ENCODE data around the gene NBPF1.
A peak's percentile ranks its signal among the peaks of the same experiment; 100 is the strongest.
"Not testable (repeated sequence)": the region's sequence is repeated elsewhere in the genome, so short reads cannot be mapped to it uniquely, and the experiment has no call there.

Gene NBPF1

DNA sequence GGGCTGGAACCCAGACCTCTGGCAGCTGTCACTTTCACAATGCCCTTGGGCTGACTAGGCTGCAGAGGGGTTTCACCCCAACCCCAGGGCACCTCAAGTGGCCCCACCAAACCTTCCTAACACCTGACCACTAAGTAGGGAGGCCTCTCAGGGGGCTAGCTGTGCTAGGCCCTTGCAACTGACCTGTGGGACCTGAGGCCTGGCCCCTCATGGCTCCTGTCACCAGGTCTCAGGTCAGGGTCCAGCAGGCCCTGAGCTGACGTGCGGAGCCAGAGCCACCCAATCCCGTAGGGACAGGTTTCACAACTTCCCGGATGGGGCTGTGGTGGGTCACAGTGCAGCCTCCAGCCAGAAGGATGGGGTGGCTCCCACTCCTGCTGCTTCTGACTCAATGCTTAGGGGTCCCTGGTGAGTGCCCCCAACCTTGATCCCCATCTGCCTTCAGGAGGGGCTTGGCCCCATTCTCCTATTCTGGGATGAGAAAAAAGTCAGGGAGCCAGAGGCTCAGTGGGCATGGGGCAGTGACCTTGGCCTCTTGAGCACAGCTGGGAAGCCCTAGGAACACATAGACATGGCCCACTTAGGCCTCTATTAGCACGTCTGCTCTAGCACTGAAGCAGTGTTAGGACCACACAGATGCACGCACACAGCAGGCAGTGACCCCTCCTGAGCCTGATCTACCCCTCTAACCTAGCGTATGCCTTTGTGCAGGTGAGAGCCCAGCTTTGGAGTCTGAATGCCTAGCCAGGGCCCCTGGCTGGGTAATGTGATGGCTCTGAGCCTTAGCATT, 32.1 kb upstream of the NBPF1 start:
- H3K9me3 Mint-ChIP-seq; H3K27ac Mint-ChIP-seq; H3K36me3 Mint-ChIP-seq (ENCODE audit: low read depth); H3K4me3 Mint-ChIP-seq; H3K4me1 Mint-ChIP-seq; H3K27me3 Mint-ChIP-seq (ENCODE audit: low read depth): not testable (repeated sequence)

- TF ChIP-seq, protein P1, sequence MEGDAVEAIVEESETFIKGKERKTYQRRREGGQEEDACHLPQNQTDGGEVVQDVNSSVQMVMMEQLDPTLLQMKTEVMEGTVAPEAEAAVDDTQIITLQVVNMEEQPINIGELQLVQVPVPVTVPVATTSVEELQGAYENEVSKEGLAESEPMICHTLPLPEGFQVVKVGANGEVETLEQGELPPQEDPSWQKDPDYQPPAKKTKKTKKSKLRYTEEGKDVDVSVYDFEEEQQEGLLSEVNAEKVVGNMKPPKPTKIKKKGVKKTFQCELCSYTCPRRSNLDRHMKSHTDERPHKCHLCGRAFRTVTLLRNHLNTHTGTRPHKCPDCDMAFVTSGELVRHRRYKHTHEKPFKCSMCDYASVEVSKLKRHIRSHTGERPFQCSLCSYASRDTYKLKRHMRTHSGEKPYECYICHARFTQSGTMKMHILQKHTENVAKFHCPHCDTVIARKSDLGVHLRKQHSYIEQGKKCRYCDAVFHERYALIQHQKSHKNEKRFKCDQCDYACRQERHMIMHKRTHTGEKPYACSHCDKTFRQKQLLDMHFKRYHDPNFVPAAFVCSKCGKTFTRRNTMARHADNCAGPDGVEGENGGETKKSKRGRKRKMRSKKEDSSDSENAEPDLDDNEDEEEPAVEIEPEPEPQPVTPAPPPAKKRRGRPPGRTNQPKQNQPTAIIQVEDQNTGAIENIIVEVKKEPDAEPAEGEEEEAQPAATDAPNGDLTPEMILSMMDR (IDR thresholded peaks at IDR 0.05; ENCODE audit: unreplicated experiment in 3 of 3), result peak; percentile 36 to 68 (median 45)
- not testable (repeated sequence) for H3K27me3 Mint-ChIP-seq (ENCODE audit: low read depth); H3K36me3 Mint-ChIP-seq (ENCODE audit: low read depth); H3K4me3 Mint-ChIP-seq; H3K9me3 Mint-ChIP-seq; H3K27ac Mint-ChIP-seq; H3K4me1 Mint-ChIP-seq
These were observed 31.3 kb upstream of the NBPF1 start for GRCh38 chr1:16644482-16645270.

- Mint-ChIP-seq H3K9me3 (no peaks in the 10 kb centered on the region), H3K4me3 (no peak overlapping the region), H3K4me1 (no peaks in the 10 kb centered on the region), H3K27me3 (ENCODE audit: low read depth) (peaks cover 6% of the 10 kb centered on the region), H3K27ac (no peak overlapping the region), H3K36me3 (ENCODE audit: low read depth) (no peaks in the 10 kb centered on the region)
- TF ChIP-seq, protein P1 (IDR thresholded peaks at IDR 0.05; ENCODE audit: unreplicated experiment in 3 of 3), result no peak
These were observed 30.8 kb upstream of the NBPF1 start for GRCh38 chr1:16644193-16644481.

DNA sequence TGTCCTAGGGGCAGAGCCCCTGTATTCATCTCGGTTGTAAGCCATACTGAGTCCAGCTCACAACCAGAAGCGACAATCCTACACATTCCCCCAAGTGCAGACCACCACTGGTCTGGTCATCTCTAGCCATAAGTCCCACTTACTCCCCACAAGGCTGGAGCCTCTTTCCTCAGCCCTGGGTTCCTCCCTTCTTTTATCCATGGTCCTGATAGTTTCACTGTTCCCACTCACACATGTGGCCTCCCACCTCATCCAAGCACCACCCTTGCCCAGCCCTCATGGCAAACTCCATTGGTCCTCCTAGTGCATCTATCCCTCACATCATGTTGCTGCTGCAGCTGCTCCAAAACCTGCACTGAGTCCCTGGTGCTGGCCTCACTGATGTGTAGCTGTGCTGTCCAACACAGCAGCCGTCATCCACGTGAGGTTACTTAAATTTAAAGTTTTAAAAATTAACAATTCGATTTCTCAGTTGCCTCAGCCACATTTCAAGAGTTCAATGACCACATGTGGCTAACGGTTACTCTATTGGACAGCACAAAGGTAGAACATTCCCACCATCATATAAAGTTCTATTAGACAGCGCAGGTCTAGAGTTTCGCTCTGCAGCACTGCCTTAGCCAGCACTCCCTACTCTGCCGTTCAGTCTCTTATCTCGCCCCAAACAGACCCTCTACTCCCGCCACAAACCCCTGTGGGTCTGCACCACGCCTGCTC, 30.3 kb upstream of the NBPF1 start:
- not testable (repeated sequence) for H3K27me3 Mint-ChIP-seq (ENCODE audit: low read depth); H3K9me3 Mint-ChIP-seq; H3K4me3 Mint-ChIP-seq; H3K4me1 Mint-ChIP-seq; H3K27ac Mint-ChIP-seq; H3K36me3 Mint-ChIP-seq (ENCODE audit: low read depth)

DNA sequence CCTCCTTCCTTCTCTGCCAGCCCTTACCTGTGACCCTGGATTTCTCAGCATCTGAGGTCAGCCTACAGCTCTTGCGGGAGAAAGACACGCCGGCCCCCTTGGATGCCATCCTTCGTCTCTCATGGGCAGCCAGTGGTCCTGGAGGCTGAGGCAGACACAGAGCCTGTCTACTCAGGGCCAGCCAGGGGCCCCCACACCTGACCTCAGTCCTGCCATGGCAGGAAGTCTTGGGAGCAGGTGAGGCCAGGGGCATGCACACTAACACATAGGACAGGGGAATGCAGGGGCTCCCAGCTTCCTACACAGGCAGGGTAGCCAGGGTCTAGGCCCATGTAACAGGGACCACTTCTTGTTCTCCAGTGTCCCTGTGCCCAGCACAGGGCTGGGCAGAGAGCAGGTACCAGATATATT, 29.6 kb upstream of the NBPF1 start:
- H3K9me3 Mint-ChIP-seq; H3K27ac Mint-ChIP-seq; H3K4me1 Mint-ChIP-seq; H3K4me3 Mint-ChIP-seq; H3K36me3 Mint-ChIP-seq (ENCODE audit: low read depth); H3K27me3 Mint-ChIP-seq (ENCODE audit: low read depth): not testable (repeated sequence)

GRCh38 chr1:16642025-16642966, 28.9 kb upstream of the NBPF1 start:
- H3K27ac Mint-ChIP-seq; H3K36me3 Mint-ChIP-seq (ENCODE audit: low read depth); H3K4me1 Mint-ChIP-seq; H3K27me3 Mint-ChIP-seq (ENCODE audit: low read depth); H3K9me3 Mint-ChIP-seq: not testable (repeated sequence)
- H3K4me3 Mint-ChIP-seq, result peak overlapping the region in 1 of 3 experiments; percentile 66

- not testable (repeated sequence) for H3K9me3 Mint-ChIP-seq; H3K4me3 Mint-ChIP-seq; H3K27me3 Mint-ChIP-seq (ENCODE audit: low read depth); H3K4me1 Mint-ChIP-seq; H3K27ac Mint-ChIP-seq; H3K36me3 Mint-ChIP-seq (ENCODE audit: low read depth)
These were observed 28.0 kb upstream of the NBPF1 start for GRCh38 chr1:16641159-16641975.

GRCh38 chr1:16639091-16640031, 26.0 kb upstream of the NBPF1 start:
- not testable (repeated sequence) for H3K36me3 Mint-ChIP-seq (ENCODE audit: low read depth); H3K4me3 Mint-ChIP-seq; H3K4me1 Mint-ChIP-seq; H3K27me3 Mint-ChIP-seq (ENCODE audit: low read depth); H3K27ac Mint-ChIP-seq; H3K9me3 Mint-ChIP-seq

GRCh38 chr1:16637941-16638778, 24.8 kb upstream of the NBPF1 start:
- H3K9me3 Mint-ChIP-seq; H3K4me1 Mint-ChIP-seq; H3K27ac Mint-ChIP-seq; H3K27me3 Mint-ChIP-seq (ENCODE audit: low read depth); H3K4me3 Mint-ChIP-seq: not testable (repeated sequence)
- H3K36me3 Mint-ChIP-seq (ENCODE audit: low read depth), result peaks cover 17% of the 10 kb centered on the region
